Lower lobe of right lung (tissue), 2 donors: ENCODE measurements around the gene NDUFA8. TPM values are rescaled to one million over a fixed set of nuclear protein-coding genes. Genes with fewer than 3 reads are reported as not detected.
"Not testable (repeated sequence)": the region's sequence is repeated elsewhere in the genome, so short reads cannot be mapped to it uniquely, and the experiment has no call there.

Experiments used
- ATAC-seq, 2 donors: fragments of 200-7000 bp; cut with Tn5 transposase; one replicate each; pipeline ENCODE4 v1.9.1; 2020 to 2022; ENCODE audit warnings: mild to moderate bottlenecking in 2 of 2, moderate library complexity in 2 of 2
- DNase-seq: peaks from one replicate; pipeline ENCODE4 v3.0.0-alpha.2; 2020
- H3K27ac ChIP-seq: fragments of 200-600 bp; one replicate; pipeline ENCODE4 v1.8.0; 2022
- H3K27me3 ChIP-seq: fragments of 200-600 bp; one replicate; pipeline ENCODE4 v1.8.0; 2022; ENCODE audit warnings: low read depth
- H3K36me3 ChIP-seq: fragments of 200-600 bp; one replicate; pipeline ENCODE4 v1.8.0; 2022; ENCODE audit warnings: mild to moderate bottlenecking
- H3K4me1 ChIP-seq: fragments of 200-600 bp; one replicate; pipeline ENCODE4 v1.8.0; 2022
- H3K4me3 ChIP-seq: fragments of 200-600 bp; one replicate; pipeline ENCODE4 v1.8.0; 2022; ENCODE audit warnings: mild to moderate bottlenecking
- H3K9me3 ChIP-seq: fragments of 200-600 bp; one replicate; pipeline ENCODE4 v1.8.0; 2022
- CTCF ChIP-seq: fragments of 200-600 bp; IDR thresholded peaks from one replicate; pipeline ENCODE4 v1.8.0; 2022; ENCODE audit warnings: antibody characterized with exemption, mild to moderate bottlenecking
- intact Hi-C: fragments of 100-400 bp; cut with DNase I; formaldehyde crosslinking; loops from one replicate; pipeline ENCODE4 v1.11.0; 2022
- total RNA-seq: library from RNA; stranded (reverse); fragmentation: NEBNext Ultra II Directional; extraction: Animal tissue kit (Norgen Biotek cat#: 25700); gene quantifications from one replicate; pipeline ENCODE4 v1.2.1, GENCODE V29; 2021
- donor health status: DM: no; HTN: yes; CAD: no; lungs with severe emphysema.

The NDUFA8 gene
- total RNA-seq, 1 donor from 2014 or later = 38.5 TPM

- Histone ChIP-seq H3K27ac (no peak overlapping the region), H3K4me3 (no peak overlapping the region), H3K9me3 (no peaks in the 10 kb centered on the region), H3K36me3 (no peaks in the 10 kb centered on the region), H3K4me1 (no peaks in the 10 kb centered on the region), H3K27me3 (no peaks in the 10 kb centered on the region)
- intact Hi-C loops = no loop called here
- no peak for TF ChIP-seq CTCF
- DNase-seq (no peak), ATAC-seq (no peak)
Measured at GRCh38 chr9:122118343-122119165, 41.0 kb downstream of the NDUFA8 start.

- intact Hi-C loops, H3K4me1 ChIP-seq, H3K4me3 ChIP-seq, H3K9me3 ChIP-seq, ATAC-seq, H3K27ac ChIP-seq, DNase-seq, H3K27me3 ChIP-seq, H3K36me3 ChIP-seq: not testable (repeated sequence)
Measured at GRCh38 chr9:122117241-122117640, 42.3 kb downstream of the NDUFA8 start.

- Histone ChIP-seq H3K4me3 (no peak overlapping the region), H3K27me3 (no peaks in the 10 kb centered on the region), H3K36me3 (no peaks in the 10 kb centered on the region), H3K27ac (no peak overlapping the region), H3K9me3 (no peaks in the 10 kb centered on the region), H3K4me1 (no peaks in the 10 kb centered on the region)
- no peak for DNase-seq
- ATAC-seq = no peak
- no peak for TF ChIP-seq CTCF
- intact Hi-C loops = no loop called here
Measured at GRCh38 chr9:122116448-122117173, 43.0 kb downstream of the NDUFA8 start.

GRCh38 chr9:122116040-122116439 lies 43.5 kb downstream of the NDUFA8 start:
- Histone ChIP-seq H3K27me3 (no peaks in the 10 kb centered on the region), H3K27ac (no peak overlapping the region), H3K9me3 (no peaks in the 10 kb centered on the region), H3K4me1 (no peaks in the 10 kb centered on the region), H3K36me3 (no peaks in the 10 kb centered on the region), H3K4me3 (no peak overlapping the region)
- intact Hi-C loops = no loop called here
- no peak for DNase-seq
- no peak for ATAC-seq
- no peak for TF ChIP-seq CTCF

- intact Hi-C loops = no loop called here
Measured at GRCh38 chr9:122115176-122116035, 44.2 kb downstream of the NDUFA8 start.

More at GRCh38 chr9:122115176-122116035, 44.2 kb downstream of the NDUFA8 start:
- Histone ChIP-seq H3K9me3 (no peaks in the 10 kb centered on the region), H3K4me1 (no peaks in the 10 kb centered on the region), H3K4me3 (no peak overlapping the region), H3K27ac (no peak overlapping the region), H3K27me3 (no peaks in the 10 kb centered on the region), H3K36me3 (no peaks in the 10 kb centered on the region)
- no peak for TF ChIP-seq CTCF
- DNase-seq (no peak), ATAC-seq (no peak)
